ENCODE measurements around the gene LRIT1.

The LRIT1 gene

DNA sequence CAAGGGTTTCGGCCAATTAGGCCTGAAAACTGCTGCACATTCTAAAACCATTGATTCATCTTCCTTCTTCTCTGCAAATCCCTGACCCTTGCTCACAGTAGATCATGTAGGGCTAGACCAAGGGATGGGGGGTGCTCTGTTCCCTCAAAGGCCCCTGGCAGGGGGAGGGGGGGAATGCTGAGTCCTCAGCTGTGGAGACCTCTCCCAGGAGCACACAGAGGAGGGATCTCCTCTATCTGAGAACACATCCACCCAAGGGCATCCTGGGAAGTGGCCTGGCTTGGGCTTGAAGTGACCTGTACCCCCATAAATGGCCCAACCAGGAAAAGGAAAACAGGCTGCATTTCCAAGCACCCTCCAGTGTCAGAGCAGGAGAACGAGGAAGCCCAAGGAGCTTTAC, 48.0 kb downstream of the LRIT1 start:
- no peak for DNase-seq (ENCODE audit: low spot score)

- DNase-seq (ENCODE audit: low spot score), result no peak
These were observed 50.2 kb downstream of the LRIT1 start for GRCh38 chr10:84191106-84191505.

DNA sequence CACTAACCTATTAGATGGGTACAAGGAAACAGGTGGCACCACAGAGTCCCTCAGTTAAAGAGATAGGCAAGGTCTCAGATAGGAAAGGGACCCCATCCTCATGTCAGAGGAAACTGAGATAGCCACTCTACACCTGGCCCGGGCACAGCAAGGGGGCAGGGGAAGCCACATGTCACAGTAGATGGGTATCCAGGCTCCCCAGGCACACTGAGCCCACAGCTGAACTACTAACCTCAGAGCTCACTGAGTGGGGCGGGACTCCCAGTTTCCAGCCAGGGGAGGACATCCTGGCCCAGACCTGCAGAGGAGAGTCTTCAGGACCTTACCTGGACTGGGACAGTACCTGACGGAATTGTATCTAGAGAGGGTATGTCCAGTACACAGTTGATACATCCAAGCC, 50.7 kb downstream of the LRIT1 start:
- no peak for DNase-seq (ENCODE audit: low spot score)

DNA sequence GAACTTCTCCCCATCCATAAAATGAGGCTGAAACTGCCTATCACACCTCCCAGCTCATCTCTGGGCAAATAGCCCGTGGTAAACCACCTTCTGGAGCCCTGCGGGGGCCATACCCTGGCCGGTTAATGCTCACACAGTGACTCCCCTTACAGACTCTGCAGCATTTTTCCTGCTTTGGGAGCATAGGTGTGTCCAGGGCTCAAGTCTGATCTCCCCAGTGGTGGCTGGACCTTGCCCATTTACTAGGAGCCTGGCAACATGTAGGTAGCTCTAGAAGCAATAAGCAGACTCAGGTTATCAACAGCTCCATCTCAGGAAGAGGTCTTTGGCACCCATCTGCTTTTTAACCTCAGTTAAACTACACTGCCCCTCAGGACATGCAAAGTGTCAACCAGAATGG, 52.5 kb downstream of the LRIT1 start:
- DNase-seq (ENCODE audit: low spot score), result no peak

GRCh38 chr10:84185526-84186175, 55.7 kb downstream of the LRIT1 start:
- no peak for DNase-seq (ENCODE audit: low spot score)

GRCh38 chr10:84184517-84184916, 56.8 kb downstream of the LRIT1 start:
- DNase-seq (ENCODE audit: low spot score), result no peak

- no peak for DNase-seq (ENCODE audit: low spot score)
These were observed 59.7 kb downstream of the LRIT1 start for GRCh38 chr10:84181631-84182030.
